ENCODE measurements around the gene ALDH1A3. TPM values are rescaled to one million over a fixed set of nuclear protein-coding genes. Genes with fewer than 3 reads are reported as not detected.

Gene ALDH1A3
- total RNA-seq, 1 donor from 2014 or later = 666 TPM

- no peak overlapping the region for H3K4me3 ChIP-seq (ENCODE audit: low read depth, low read length)
- no peak for FAIRE-seq
These were observed 18.1 kb upstream of the ALDH1A3 start for GRCh38 chr15:100861511-100861991.

GRCh38 chr15:100862162-100862561 lies 17.5 kb upstream of the ALDH1A3 start:
- Histone ChIP-seq H3K4me3 (ENCODE audit: low read depth, low read length) (no peak overlapping the region), H3K27me3 (ENCODE audit: control insufficient read depth, insufficient read depth, low read length) (no peaks in the 10 kb centered on the region), H3K36me3 (ENCODE audit: control insufficient read depth, insufficient read depth, low read length) (no peaks in the 10 kb centered on the region)
- no peak for DNase-seq (ENCODE audit: low read depth)
- no peak for FAIRE-seq
- TF ChIP-seq, protein P1, sequence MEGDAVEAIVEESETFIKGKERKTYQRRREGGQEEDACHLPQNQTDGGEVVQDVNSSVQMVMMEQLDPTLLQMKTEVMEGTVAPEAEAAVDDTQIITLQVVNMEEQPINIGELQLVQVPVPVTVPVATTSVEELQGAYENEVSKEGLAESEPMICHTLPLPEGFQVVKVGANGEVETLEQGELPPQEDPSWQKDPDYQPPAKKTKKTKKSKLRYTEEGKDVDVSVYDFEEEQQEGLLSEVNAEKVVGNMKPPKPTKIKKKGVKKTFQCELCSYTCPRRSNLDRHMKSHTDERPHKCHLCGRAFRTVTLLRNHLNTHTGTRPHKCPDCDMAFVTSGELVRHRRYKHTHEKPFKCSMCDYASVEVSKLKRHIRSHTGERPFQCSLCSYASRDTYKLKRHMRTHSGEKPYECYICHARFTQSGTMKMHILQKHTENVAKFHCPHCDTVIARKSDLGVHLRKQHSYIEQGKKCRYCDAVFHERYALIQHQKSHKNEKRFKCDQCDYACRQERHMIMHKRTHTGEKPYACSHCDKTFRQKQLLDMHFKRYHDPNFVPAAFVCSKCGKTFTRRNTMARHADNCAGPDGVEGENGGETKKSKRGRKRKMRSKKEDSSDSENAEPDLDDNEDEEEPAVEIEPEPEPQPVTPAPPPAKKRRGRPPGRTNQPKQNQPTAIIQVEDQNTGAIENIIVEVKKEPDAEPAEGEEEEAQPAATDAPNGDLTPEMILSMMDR (IDR thresholded peaks at IDR 0.05; ENCODE audit: insufficient read depth, low read length, severe bottlenecking) = no peak

More at GRCh38 chr15:100861511-100861991, 18.1 kb upstream of the ALDH1A3 start:
- no peak for DNase-seq (ENCODE audit: low read depth)
- H3K36me3 ChIP-seq (ENCODE audit: control insufficient read depth, insufficient read depth, low read length) = no peaks in the 10 kb centered on the region
- H3K27me3 ChIP-seq (ENCODE audit: control insufficient read depth, insufficient read depth, low read length) = no peaks in the 10 kb centered on the region
- TF ChIP-seq, protein P1 (IDR thresholded peaks at IDR 0.05; ENCODE audit: insufficient read depth, low read length, severe bottlenecking) = no peak

- H3K4me3 ChIP-seq (ENCODE audit: low read depth, low read length) = no peak overlapping the region
- TF ChIP-seq, protein P1 (IDR thresholded peaks at IDR 0.05; ENCODE audit: insufficient read depth, low read length, severe bottlenecking) = no peak
- no peaks in the 10 kb centered on the region for H3K36me3 ChIP-seq (ENCODE audit: control insufficient read depth, insufficient read depth, low read length)
- DNase-seq (ENCODE audit: low read depth) = no peak
- H3K27me3 ChIP-seq (ENCODE audit: control insufficient read depth, insufficient read depth, low read length) = no peaks in the 10 kb centered on the region
- no peak for FAIRE-seq
These were observed 16.4 kb upstream of the ALDH1A3 start for GRCh38 chr15:100863075-100863795.

DNA sequence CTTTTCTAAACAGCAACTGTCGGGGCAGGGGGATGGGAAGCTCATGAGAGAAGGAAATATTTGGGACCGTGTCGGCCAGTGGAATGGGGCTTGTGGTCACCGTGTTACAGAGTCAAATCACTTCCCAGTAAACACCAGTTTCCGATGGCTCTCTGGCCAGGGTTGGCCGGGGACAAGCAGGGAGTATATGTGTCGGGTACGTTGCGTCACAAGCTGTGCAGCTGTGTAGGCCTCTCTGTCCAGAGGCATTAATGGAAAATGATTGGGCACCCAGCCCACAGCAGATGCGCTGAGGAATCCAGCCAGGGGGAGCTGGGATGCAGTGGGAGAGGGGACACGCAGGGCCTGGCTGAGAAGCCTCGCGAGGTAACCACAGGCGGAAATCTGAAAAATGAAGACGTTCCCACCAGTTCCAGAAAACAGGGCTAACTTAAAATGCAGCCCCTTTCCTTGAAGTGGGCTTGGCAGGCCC lies 15.8 kb upstream of the ALDH1A3 start:
- Histone ChIP-seq H3K4me3 (ENCODE audit: low read depth, low read length) (no peak overlapping the region), H3K27me3 (ENCODE audit: control insufficient read depth, insufficient read depth, low read length) (no peaks in the 10 kb centered on the region), H3K36me3 (ENCODE audit: control insufficient read depth, insufficient read depth, low read length) (no peaks in the 10 kb centered on the region)
- DNase-seq (ENCODE audit: low read depth) = no peak
- no peak for FAIRE-seq
- TF ChIP-seq, protein P1 (IDR thresholded peaks at IDR 0.05; ENCODE audit: insufficient read depth, low read length, severe bottlenecking) = no peak

DNA sequence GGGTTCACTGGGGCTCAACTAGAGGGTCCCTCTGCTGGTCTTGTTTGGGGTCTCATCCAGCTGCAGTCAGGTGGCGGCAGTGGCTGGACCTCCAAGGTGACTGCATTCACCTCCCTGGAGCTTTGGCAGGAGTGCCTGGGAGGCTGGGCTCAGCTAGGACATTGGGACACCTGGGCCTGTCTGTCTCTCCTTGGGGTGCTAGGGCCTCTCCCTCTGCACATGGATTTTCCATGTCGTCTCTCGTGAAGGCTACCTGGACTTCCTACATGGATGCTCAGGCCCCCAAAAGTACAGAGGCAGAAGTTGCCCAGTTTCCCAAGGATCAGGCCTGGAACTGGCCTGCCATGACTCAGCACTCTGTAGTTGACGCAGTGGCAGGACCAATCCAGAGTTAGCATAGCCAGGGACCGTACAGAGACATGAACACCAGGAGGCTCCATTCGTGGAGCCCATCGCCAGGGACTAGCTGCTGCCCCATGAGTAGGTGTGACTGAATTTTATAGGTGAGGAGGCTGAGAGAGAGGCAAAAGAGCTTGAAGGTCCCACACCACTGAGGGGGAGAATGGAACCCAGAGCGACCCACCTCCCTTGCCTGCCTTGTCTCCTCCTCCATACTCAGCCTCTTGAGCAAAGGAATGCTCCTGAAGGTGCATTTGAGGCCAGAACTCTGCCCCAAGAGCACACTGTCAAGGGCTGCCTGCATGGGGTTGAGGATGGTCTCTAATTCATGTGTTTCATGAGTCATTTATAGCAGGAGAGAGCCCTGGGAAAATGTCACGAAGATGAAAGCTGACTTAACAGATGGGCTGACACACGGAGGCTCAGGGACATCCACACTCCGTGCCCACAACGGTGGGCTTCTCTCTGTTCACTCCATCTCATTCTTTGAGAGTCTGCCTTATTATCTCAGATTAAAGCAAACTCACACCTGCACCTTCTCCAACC lies 13.0 kb upstream of the ALDH1A3 start:
- Histone ChIP-seq H3K36me3 (ENCODE audit: control insufficient read depth, insufficient read depth, low read length) (no peaks in the 10 kb centered on the region), H3K4me3 (ENCODE audit: low read depth, low read length) (no peak overlapping the region), H3K27me3 (ENCODE audit: control insufficient read depth, insufficient read depth, low read length) (no peaks in the 10 kb centered on the region)
- DNase-seq (ENCODE audit: low read depth) (no peak), FAIRE-seq (no peak)
- TF ChIP-seq, protein P1 (IDR thresholded peaks at IDR 0.05; ENCODE audit: insufficient read depth, low read length, severe bottlenecking) = no peak
